Stomach smooth muscle (tissue), 2 donors: ENCODE data around the gene CYP4F2.
A peak's percentile ranks its signal among the peaks of the same experiment; 100 is the strongest.
"Not testable (repeated sequence)": the region's sequence is repeated elsewhere in the genome, so short reads cannot be mapped to it uniquely, and the experiment has no call there.

Source experiments
- H3K27ac ChIP-seq: one replicate; pipeline ENCODE4 v1.7.0; 2013; ENCODE audit warnings: mild to moderate bottlenecking, low read length, inconsistent platforms
- H3K27me3 ChIP-seq, 2 donors: one replicate each; pipeline ENCODE4 v1.7.0; 2013; ENCODE audit warnings: low read length in 2 of 2; ENCODE audit not compliant: insufficient read depth in 2 of 2, control insufficient read depth in 1 of 2
- H3K36me3 ChIP-seq, 2 donors: one replicate each; pipeline ENCODE4 v1.7.0; 2013; ENCODE audit warnings: low read length in 2 of 2; ENCODE audit not compliant: control insufficient read depth in 2 of 2, insufficient read depth in 2 of 2
- H3K4me1 ChIP-seq: one replicate; pipeline ENCODE4 v1.7.0; 2013; ENCODE audit warnings: low read length; ENCODE audit not compliant: control insufficient read depth, insufficient read depth
- H3K4me3 ChIP-seq, 2 donors: one replicate each; pipeline ENCODE4 v1.7.0; 2013; ENCODE audit warnings: low read length in 2 of 2
- H3K9ac ChIP-seq, 2 donors: one replicate each; pipeline ENCODE4 v1.7.0; 2013; ENCODE audit warnings: low read length in 2 of 2, mild to moderate bottlenecking in 1 of 2
- H3K9me3 ChIP-seq, 2 donors: one replicate each; pipeline ENCODE4 v1.7.0; 2013; ENCODE audit warnings: low read length in 2 of 2; ENCODE audit not compliant: control insufficient read depth in 2 of 2
- donor health status: healthy.
- donor health status: Pancreatic carcinoma.

Gene CYP4F2

GRCh38 chr19:15860522-15860921 lies 37.4 kb downstream of the CYP4F2 start:
- Histone ChIP-seq H3K9me3 (no peaks in the 10 kb centered on the region), H3K27me3 (peaks cover 6 to 13% of the 10 kb centered on the region in 2 donors), H3K4me1 (no peaks in the 10 kb centered on the region), H3K27ac (no peak overlapping the region), H3K4me3 (no peak overlapping the region), H3K9ac (no peak overlapping the region), H3K36me3 (no peaks in the 10 kb centered on the region)

DNA sequence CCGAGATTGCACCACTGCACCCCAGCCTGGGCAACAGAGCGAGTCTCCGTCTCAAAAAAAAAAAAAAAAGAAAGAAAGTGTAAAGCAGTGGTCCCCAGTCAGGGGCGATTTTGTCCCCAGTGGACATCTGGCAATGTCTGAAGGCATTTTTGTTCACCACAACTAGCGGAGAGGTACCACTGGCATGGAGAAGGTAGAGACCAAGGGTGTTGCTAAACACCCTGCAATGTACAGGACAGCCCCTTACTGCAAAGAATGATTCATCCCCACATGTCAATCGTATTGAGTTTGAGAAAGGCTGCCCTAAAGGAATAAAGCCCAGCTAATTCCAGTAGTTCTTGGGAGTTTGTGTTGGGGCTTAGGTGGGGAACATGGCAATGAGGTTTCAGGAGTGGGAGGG lies 38.7 kb downstream of the CYP4F2 start:
- no peak overlapping the region for H3K9ac ChIP-seq
- peaks cover 6 to 12% of the 10 kb centered on the region in 2 donors for H3K27me3 ChIP-seq
- H3K36me3 ChIP-seq = no peaks in the 10 kb centered on the region
- H3K27ac ChIP-seq = no peak overlapping the region
- H3K4me3 ChIP-seq = no peak overlapping the region
- no peaks in the 10 kb centered on the region for H3K9me3 ChIP-seq
- H3K4me1 ChIP-seq = no peaks in the 10 kb centered on the region

- Histone ChIP-seq H3K27me3 (peaks cover 0 to 2% of the 10 kb centered on the region in 2 donors), H3K27ac (no peak overlapping the region), H3K9ac (no peak overlapping the region), H3K36me3 (no peaks in the 10 kb centered on the region), H3K9me3 (peaks cover 2 to 8% of the 10 kb centered on the region in 2 donors), H3K4me1 (no peaks in the 10 kb centered on the region), H3K4me3 (no peak overlapping the region)
Measured at GRCh38 chr19:15850385-15850784, 47.5 kb downstream of the CYP4F2 start.

DNA sequence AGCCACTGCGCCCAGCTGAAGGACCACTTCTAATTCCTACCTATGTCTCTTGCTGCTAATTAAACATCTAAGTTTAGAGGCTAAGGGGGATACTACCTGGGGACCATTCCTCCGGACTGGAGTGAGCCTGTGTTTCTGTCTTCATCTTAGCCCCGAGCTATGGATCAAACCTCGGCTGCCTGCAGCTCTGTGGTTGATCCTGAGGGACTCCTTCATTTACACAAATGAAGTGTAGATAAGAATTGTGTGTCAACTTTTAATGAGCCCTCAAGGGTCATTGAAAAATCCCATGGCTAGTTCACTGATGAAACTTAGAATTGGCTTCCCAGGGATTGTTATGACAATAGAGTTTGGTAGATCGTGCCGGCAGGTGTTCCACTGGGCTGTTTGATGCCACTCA lies 51.0 kb downstream of the CYP4F2 start:
- Histone ChIP-seq H3K27me3 (peaks cover 0 to 4% of the 10 kb centered on the region in 2 donors), H3K9ac (no peak overlapping the region), H3K4me1 (no peaks in the 10 kb centered on the region), H3K4me3 (no peak overlapping the region), H3K27ac (no peak overlapping the region), H3K9me3 (peaks cover 0 to 2% of the 10 kb centered on the region in 2 donors), H3K36me3 (no peaks in the 10 kb centered on the region)

GRCh38 chr19:15843894-15844222 lies 54.0 kb downstream of the CYP4F2 start:
- H3K27me3 ChIP-seq, H3K9me3 ChIP-seq, H3K36me3 ChIP-seq, H3K9ac ChIP-seq, H3K27ac ChIP-seq, H3K4me1 ChIP-seq, H3K4me3 ChIP-seq: not testable (repeated sequence)

- Histone ChIP-seq H3K27me3 (peaks cover 0 to 4% of the 10 kb centered on the region in 2 donors), H3K9ac (no peak overlapping the region), H3K36me3 (no peaks in the 10 kb centered on the region), H3K9me3 (no peaks in the 10 kb centered on the region), H3K27ac (no peak overlapping the region), H3K4me1 (no peaks in the 10 kb centered on the region), H3K4me3 (no peak overlapping the region)
Measured at GRCh38 chr19:15843203-15843893, 54.5 kb downstream of the CYP4F2 start.

GRCh38 chr19:15841875-15842569 lies 55.9 kb downstream of the CYP4F2 start:
- no peaks in the 10 kb centered on the region for H3K9me3 ChIP-seq
- peaks cover 0 to 2% of the 10 kb centered on the region in 2 donors for H3K27me3 ChIP-seq
- H3K4me1 ChIP-seq = no peaks in the 10 kb centered on the region
- no peak overlapping the region for H3K9ac ChIP-seq
- no peaks in the 10 kb centered on the region for H3K36me3 ChIP-seq
- no peak overlapping the region for H3K27ac ChIP-seq
- no peak overlapping the region for H3K4me3 ChIP-seq

- Histone ChIP-seq H3K4me1 (peaks cover 7% of the 10 kb centered on the region), H3K9ac (no peak overlapping the region), H3K27me3 (peaks cover 0 to 2% of the 10 kb centered on the region in 2 donors), H3K9me3 (no peaks in the 10 kb centered on the region), H3K27ac (no peak overlapping the region), H3K4me3 (no peak overlapping the region), H3K36me3 (no peaks in the 10 kb centered on the region)
Measured at GRCh38 chr19:15840833-15841232, 57.0 kb downstream of the CYP4F2 start.

GRCh38 chr19:15839888-15840287 lies 58.0 kb downstream of the CYP4F2 start:
- H3K27ac ChIP-seq, H3K9ac ChIP-seq, H3K4me1 ChIP-seq, H3K27me3 ChIP-seq, H3K4me3 ChIP-seq, H3K36me3 ChIP-seq, H3K9me3 ChIP-seq: not testable (repeated sequence)

DNA sequence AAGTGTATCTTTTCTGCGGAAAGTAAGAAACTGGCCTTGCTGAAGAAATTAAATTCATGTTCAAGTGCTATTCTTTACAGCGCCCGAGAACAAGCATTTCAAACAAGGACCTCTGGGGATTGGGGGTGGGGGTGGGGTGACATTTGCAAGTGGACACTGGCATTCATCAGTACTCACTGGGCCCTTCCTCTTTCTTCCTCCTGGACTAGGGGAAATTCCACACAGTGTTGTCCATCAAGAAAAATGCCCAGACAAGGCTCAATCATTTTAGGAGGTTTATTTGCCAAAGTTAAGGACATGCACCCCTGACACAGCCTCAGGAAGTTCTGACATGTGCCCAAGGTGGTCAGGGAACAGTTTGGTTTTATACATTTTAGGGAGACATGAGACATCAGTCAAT lies 59.5 kb downstream of the CYP4F2 start:
- H3K9ac ChIP-seq = no peak overlapping the region
- no peak overlapping the region for H3K27ac ChIP-seq
- H3K4me3 ChIP-seq = no peak overlapping the region
- H3K27me3 ChIP-seq = no peaks in the 10 kb centered on the region
- peaks cover 9% of the 10 kb centered on the region for H3K4me1 ChIP-seq
- H3K36me3 ChIP-seq = no peaks in the 10 kb centered on the region
- no peaks in the 10 kb centered on the region for H3K9me3 ChIP-seq

GRCh38 chr19:15837221-15837731 lies 60.6 kb downstream of the CYP4F2 start:
- H3K9ac ChIP-seq = peak overlapping the region; percentile 92 to 100
- no peaks in the 10 kb centered on the region for H3K9me3 ChIP-seq
- H3K4me3 ChIP-seq = peak overlapping the region; percentile 47 to 89
- peak overlapping the region; percentile 99 for H3K27ac ChIP-seq
- H3K27me3 ChIP-seq = no peaks in the 10 kb centered on the region
- peaks cover 9% of the 10 kb centered on the region for H3K4me1 ChIP-seq
- no peaks in the 10 kb centered on the region for H3K36me3 ChIP-seq
